ENCODE measurements around the gene PYDC1. TPM values are rescaled to one million over a fixed set of nuclear protein-coding genes. Genes with fewer than 3 reads are reported as not detected.

Gene PYDC1
- total RNA-seq, 1 experiment from 2014 or later: 1.9 TPM

DNA sequence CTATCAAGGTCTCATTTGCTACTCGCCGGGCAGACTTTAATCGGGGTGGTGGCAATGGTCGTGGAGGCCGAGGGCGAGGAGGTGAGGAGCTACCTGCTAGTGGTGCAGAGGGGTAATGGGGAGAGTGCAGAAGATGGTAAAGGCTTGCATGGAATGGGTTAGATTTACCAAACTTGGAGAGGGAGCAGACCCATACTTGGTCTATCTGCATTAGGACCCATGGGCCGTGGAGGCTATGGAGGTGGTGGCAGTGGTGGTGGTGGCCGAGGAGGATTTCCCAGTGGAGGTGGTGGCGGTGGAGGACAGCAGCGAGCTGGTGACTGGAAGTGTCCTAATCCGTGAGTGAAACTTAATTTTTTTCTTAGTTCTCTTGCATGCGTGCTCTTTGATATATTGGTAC is 26.9 kb downstream of the PYDC1 start (continued):
- TF ChIP-seq, protein P1, sequence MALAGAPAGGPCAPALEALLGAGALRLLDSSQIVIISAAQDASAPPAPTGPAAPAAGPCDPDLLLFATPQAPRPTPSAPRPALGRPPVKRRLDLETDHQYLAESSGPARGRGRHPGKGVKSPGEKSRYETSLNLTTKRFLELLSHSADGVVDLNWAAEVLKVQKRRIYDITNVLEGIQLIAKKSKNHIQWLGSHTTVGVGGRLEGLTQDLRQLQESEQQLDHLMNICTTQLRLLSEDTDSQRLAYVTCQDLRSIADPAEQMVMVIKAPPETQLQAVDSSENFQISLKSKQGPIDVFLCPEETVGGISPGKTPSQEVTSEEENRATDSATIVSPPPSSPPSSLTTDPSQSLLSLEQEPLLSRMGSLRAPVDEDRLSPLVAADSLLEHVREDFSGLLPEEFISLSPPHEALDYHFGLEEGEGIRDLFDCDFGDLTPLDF (CRISPR knock-in tag; IDR thresholded peaks at IDR 0.05): no peak
- no peak for TF ChIP-seq GRHL2 (CRISPR knock-in tag; IDR thresholded peaks at IDR 0.05; ENCODE audit: insufficient replicate concordance, severe bottlenecking)
- TF ChIP-seq ZNF671 (CRISPR knock-in tag; IDR thresholded peaks at IDR 0.05): no peak
- TF ChIP-seq NFYB (CRISPR knock-in tag; conservative IDR thresholded peaks at IDR 0.05; ENCODE audit: low read depth): no peak
- TF ChIP-seq TP53 (CRISPR knock-in tag; IDR thresholded peaks at IDR 0.05): no peak

DNA sequence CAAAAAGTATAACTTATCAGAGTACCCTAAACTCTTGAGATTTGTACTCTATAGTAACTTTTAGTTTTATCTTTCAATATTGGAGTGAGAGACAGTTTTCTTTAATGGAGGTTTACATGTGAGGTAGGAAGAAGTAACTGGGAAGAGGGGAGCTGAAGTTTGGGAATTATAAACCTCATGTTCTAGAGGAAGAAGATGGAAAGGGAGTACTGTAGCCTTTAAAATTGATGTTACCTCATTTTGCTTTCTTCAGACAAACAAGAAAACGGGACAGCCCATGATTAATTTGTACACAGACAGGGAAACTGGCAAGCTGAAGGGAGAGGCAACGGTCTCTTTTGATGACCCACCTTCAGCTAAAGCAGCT is 27.5 kb downstream of the PYDC1 start:
- H3K4me1 Mint-ChIP-seq: peaks cover 14% of the 10 kb centered on the region
- H3K27me3 Mint-ChIP-seq (ENCODE audit: low read depth): no peaks in the 10 kb centered on the region
- H3K36me3 Mint-ChIP-seq: peaks cover 99% of the 10 kb centered on the region
- no peaks in the 10 kb centered on the region for H3K9me3 Mint-ChIP-seq
- peak overlapping the region; percentile 47; the same call in 1 of the 2 replicates for H3K27ac Mint-ChIP-seq
- ChIA-PET CTCF (interaction anchor here (0.7 kb wide), 1 partner anchor 12 kb away, joined by 3 read pairs; no protein-coding TSS in a partner anchor), POLR2A (interaction anchor here (0.8 to 1.1 kb wide), 3 partner anchors 9 to 10 kb away, joined by 3 to 4 read pairs (median 4); partner anchors contain the start of gene FUS)
- H3K4me3 Mint-ChIP-seq: no peak overlapping the region
- DNase-seq (ENCODE audit: low spot score) (no peak), ATAC-seq (no peak)
- TF ChIP-seq NFATC4 (CRISPR knock-in tag; IDR thresholded peaks at IDR 0.05): 0 out of 2 replicates have a peak, but pooled peaks have one; percentile 33
- no peak for TF ChIP-seq RELA (CRISPR knock-in tag; IDR thresholded peaks at IDR 0.05; ENCODE audit: borderline replicate concordance)

DNA sequence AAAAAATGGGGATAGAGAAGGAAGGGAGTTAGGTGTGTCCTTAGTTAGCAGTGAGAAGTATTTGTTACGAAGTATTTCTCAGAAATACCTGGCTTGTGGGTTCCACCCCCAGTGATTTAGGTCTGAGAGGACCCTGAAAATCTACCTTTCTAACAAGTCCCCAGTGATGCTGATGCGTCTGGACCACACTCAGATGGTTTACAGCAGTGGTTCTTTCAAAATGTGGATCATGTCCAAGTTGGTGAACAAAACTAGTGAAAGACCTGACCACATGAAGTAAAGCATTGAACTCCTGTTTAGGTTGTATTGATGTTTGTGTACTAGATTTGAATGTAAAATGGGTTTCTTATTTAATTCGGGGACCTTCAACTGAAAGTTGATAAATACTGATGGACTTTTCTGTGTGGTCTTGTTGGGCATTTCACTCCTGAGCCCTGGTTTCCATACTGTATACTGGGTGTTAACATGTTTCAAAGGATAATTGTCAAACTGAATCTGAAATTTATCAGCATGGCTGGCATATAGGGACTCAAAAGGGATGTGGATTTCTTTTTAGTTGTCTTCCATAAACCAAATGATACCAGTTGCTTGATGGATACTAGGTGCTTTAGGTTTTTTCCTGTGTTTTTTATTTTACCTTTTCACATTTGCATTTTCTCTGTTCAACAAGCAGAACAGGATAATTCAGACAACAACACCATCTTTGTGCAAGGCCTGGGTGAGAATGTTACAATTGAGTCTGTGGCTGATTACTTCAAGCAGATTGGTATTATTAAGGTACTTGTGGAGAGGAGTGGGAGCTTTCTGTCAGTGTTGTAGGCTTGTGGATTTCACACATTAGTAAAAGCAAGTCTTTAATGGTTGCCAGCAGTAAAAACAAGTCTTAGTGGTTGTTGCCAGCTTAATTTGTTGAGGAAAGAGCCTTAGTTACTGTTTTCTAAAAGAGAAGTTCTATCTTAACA is 28.2 kb downstream of the PYDC1 start:
- CTCF ChIA-PET: interaction anchor here (0.7 kb wide), 1 partner anchor 13 kb away, joined by 3 read pairs; no protein-coding TSS in a partner anchor
- peaks cover 17% of the 10 kb centered on the region for H3K4me1 Mint-ChIP-seq
- H3K36me3 Mint-ChIP-seq: peaks cover 97% of the 10 kb centered on the region
- H3K27ac Mint-ChIP-seq: peak overlapping the region; percentile 47; the same call in 1 of the 2 replicates
- no peak for TF ChIP-seq SMAD4 (CRISPR knock-in tag; IDR thresholded peaks at IDR 0.05)
- TF ChIP-seq, protein P2, sequence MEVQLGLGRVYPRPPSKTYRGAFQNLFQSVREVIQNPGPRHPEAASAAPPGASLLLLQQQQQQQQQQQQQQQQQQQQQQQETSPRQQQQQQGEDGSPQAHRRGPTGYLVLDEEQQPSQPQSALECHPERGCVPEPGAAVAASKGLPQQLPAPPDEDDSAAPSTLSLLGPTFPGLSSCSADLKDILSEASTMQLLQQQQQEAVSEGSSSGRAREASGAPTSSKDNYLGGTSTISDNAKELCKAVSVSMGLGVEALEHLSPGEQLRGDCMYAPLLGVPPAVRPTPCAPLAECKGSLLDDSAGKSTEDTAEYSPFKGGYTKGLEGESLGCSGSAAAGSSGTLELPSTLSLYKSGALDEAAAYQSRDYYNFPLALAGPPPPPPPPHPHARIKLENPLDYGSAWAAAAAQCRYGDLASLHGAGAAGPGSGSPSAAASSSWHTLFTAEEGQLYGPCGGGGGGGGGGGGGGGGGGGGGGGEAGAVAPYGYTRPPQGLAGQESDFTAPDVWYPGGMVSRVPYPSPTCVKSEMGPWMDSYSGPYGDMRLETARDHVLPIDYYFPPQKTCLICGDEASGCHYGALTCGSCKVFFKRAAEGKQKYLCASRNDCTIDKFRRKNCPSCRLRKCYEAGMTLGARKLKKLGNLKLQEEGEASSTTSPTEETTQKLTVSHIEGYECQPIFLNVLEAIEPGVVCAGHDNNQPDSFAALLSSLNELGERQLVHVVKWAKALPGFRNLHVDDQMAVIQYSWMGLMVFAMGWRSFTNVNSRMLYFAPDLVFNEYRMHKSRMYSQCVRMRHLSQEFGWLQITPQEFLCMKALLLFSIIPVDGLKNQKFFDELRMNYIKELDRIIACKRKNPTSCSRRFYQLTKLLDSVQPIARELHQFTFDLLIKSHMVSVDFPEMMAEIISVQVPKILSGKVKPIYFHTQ (CRISPR knock-in tag; IDR thresholded peaks at IDR 0.05): peak; percentile 56; the same call in 1 of the 2 replicates
- no peaks in the 10 kb centered on the region for H3K27me3 Mint-ChIP-seq (ENCODE audit: low read depth)
- ATAC-seq (no peak), DNase-seq (ENCODE audit: low spot score) (no peak)
- H3K4me3 Mint-ChIP-seq: no peak overlapping the region
- POLR2A ChIA-PET: interaction anchor here (0.7 to 1.7 kb wide), 4 partner anchors 8 to 248 kb away, joined by 3 to 7 read pairs (median 4); partner anchors contain the start of genes FUS and PYCARD
- H3K9me3 Mint-ChIP-seq: no peaks in the 10 kb centered on the region

DNA sequence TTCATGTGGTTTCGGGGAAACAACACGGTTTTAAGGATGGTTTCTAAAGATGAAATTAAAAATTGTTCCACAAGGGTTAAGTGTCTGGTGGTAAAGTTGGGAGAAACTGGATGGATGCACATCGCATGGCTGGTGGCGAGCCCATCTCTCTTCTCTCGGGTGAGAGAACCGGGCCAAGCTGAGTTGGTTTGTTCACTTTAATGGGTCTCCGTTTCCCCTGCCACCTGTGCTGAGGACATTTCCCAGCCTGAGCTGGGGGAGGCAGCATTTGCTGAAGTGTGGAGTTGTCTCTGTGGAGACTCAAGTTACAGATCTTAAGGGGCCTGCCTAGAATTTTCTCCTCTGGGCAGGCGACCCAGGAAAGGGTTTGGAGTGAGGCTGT is 29.1 kb downstream of the PYDC1 start:
- no peak for TF ChIP-seq CBFB (CRISPR knock-in tag; IDR thresholded peaks at IDR 0.05; ENCODE audit: low read depth)
- TF ChIP-seq, protein P2 (CRISPR knock-in tag; IDR thresholded peaks at IDR 0.05): peak; percentile 57; the same call in 1 of the 2 replicates
- ChIA-PET CTCF (no interaction called here), POLR2A (interaction anchor here (0.6 to 1.7 kb wide), 3 partner anchors 14 to 247 kb away, joined by 5 to 7 read pairs (median 6); partner anchors contain the start of gene PYCARD)
- no peak for DNase-seq (ENCODE audit: low spot score)
- Mint-ChIP-seq H3K27me3 (ENCODE audit: low read depth) (no peaks in the 10 kb centered on the region), H3K36me3 (peaks cover 99% of the 10 kb centered on the region), H3K27ac (no peak overlapping the region), H3K9me3 (no peaks in the 10 kb centered on the region), H3K4me1 (peaks cover 26% of the 10 kb centered on the region), H3K4me3 (no peak overlapping the region)
- no peak; the same call in 1 of the 2 replicates for ATAC-seq

All from WTC11 (cell line).